ENCODE results near the gene PDLIM5.

DNA sequence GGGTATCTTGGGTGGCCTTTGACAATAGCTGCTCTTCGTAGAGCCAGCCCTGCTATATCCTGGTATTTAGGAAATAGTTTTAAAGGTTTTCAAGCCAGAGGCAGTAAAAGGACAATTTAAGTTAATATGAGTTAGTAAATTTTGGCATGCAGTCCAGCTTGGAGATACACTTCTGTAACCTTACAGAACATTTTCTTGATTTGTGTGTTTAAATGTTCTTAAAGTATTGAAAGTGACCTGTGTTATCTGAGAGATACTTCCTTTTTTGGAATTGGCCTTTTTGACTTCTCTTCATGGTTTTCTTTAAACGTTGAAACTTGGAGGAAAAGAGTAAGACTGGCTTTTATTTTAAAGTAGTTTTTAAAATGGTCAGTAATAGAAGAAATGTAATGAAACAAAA is 25.5 kb downstream of the PDLIM5 start:
- TF ChIP-seq, protein P1, sequence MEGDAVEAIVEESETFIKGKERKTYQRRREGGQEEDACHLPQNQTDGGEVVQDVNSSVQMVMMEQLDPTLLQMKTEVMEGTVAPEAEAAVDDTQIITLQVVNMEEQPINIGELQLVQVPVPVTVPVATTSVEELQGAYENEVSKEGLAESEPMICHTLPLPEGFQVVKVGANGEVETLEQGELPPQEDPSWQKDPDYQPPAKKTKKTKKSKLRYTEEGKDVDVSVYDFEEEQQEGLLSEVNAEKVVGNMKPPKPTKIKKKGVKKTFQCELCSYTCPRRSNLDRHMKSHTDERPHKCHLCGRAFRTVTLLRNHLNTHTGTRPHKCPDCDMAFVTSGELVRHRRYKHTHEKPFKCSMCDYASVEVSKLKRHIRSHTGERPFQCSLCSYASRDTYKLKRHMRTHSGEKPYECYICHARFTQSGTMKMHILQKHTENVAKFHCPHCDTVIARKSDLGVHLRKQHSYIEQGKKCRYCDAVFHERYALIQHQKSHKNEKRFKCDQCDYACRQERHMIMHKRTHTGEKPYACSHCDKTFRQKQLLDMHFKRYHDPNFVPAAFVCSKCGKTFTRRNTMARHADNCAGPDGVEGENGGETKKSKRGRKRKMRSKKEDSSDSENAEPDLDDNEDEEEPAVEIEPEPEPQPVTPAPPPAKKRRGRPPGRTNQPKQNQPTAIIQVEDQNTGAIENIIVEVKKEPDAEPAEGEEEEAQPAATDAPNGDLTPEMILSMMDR (conservative IDR thresholded peaks at IDR 0.05 in 1 of 2, IDR thresholded peaks at IDR 0.05 in 1 of 2; ENCODE audit: extremely low read depth in 1 of 2, insufficient read depth in 1 of 2, low read depth in 1 of 2, low read length in 2 of 2), result no peak
- no peak for TF ChIP-seq EZH2 (IDR thresholded peaks at IDR 0.05; ENCODE audit: borderline replicate concordance, low read length)

All from mammary epithelial cell (primary cell).